AG04450 (cell line): ENCODE measurements around the gene INCA1. TPM values are rescaled to one million over a fixed set of nuclear protein-coding genes. Genes with fewer than 3 reads are reported as not detected.

Experiments
- CTCF ChIA-PET: fragments of 300-600, 350-600 bp; formaldehyde crosslinking; extraction: SDS; loops from one replicate; lab custom pipeline; 2022; ENCODE audit warnings: antibody characterized with exemption, inconsistent platforms; lab: Charles Lee
- POLR2A ChIA-PET: fragments of 350-600 bp; formaldehyde crosslinking; extraction: SDS; loops from one replicate; lab custom pipeline; 2021; ENCODE audit warnings: antibody characterized with exemption, inconsistent platforms; lab: Yijun Ruan, JAX
- DNase-seq: peaks from one replicate; pipeline ENCODE4 v3.0.0-alpha.2; 2011; ENCODE audit warnings: low read depth, low spot score
- H3K27ac ChIP-seq: one replicate; pipeline ENCODE4 v1.5.1; 2012; ENCODE audit warnings: low read depth, low read length, control low read depth
- H3K27me3 ChIP-seq: one replicate; pipeline ENCODE4 v1.6.0; 2012; ENCODE audit warnings: low read length; ENCODE audit not compliant: control insufficient read depth, insufficient read depth
- H3K4me3 ChIP-seq: 2 replicates; pipeline ENCODE4 v1.5.1; 2011; ENCODE audit warnings: mild to moderate bottlenecking, low read depth, low read length, control low read depth
- H3K9me3 ChIP-seq: 2 replicates; pipeline ENCODE4 v1.5.1; 2012; ENCODE audit warnings: low read length; ENCODE audit not compliant: control insufficient read depth, insufficient read depth
- polyA plus RNA-seq: library from polyadenylated mRNA; depleted of rRNA; stranded (reverse); fragments of >200 nt; gene quantifications from 2 replicates; pipeline ENCODE4 v1.2.3, GENCODE V29; 2011; rRNA removed
- small RNA-seq: library from RNA; depleted of rRNA; stranded (forward); fragments of <200 nt; gene quantifications from one replicate; pipeline ENCODE3, GENCODE V24; 2012; ENCODE audit warnings: low read depth; ENCODE audit not compliant: insufficient read length
- TF ChIP-seq, protein P1 (sequence below): IDR thresholded peaks from 2 replicates; pipeline ENCODE4 v1.5.1; 2011; ENCODE audit warnings: low read depth, low read length, control low read depth, inconsistent platforms

Gene INCA1
- polyA plus RNA-seq, 1 experiment = 0.29 TPM

DNA sequence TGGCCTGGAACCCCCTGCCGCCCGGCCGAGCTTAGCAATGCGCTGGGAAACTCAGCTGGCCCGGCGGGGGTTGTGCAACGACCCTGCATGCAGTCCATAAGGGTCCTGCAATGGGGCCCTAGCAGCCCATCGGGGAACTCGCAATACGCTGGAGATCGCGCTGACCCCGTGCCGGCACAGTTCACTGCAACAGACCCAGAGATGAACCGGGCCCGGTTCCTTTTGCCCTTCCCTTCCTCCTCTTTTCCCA lies 57.9 kb downstream of the INCA1 start:
- DNase-seq = no peak
- CTCF ChIA-PET = interaction anchor here (0.6 to 2.8 kb wide), 5 partner anchors 16 to 315 kb away, joined by 3 to 25 read pairs (median 5); partner anchors contain the start of gene CAMTA2
- H3K27ac ChIP-seq = peak overlapping the region; percentile 67
- H3K9me3 ChIP-seq = no peaks in the 10 kb centered on the region; the same call in 1 of the 2 replicates
- peak overlapping the region; percentile 92 for H3K4me3 ChIP-seq
- POLR2A ChIA-PET = interaction anchor here (1.0 to 2.4 kb wide), 11 partner anchors 9 to 143 kb away, joined by 3 to 55 read pairs (median 6); partner anchors contain the start of genes ENO3, INCA1, KIF1C and PFN1
- TF ChIP-seq, protein P1, sequence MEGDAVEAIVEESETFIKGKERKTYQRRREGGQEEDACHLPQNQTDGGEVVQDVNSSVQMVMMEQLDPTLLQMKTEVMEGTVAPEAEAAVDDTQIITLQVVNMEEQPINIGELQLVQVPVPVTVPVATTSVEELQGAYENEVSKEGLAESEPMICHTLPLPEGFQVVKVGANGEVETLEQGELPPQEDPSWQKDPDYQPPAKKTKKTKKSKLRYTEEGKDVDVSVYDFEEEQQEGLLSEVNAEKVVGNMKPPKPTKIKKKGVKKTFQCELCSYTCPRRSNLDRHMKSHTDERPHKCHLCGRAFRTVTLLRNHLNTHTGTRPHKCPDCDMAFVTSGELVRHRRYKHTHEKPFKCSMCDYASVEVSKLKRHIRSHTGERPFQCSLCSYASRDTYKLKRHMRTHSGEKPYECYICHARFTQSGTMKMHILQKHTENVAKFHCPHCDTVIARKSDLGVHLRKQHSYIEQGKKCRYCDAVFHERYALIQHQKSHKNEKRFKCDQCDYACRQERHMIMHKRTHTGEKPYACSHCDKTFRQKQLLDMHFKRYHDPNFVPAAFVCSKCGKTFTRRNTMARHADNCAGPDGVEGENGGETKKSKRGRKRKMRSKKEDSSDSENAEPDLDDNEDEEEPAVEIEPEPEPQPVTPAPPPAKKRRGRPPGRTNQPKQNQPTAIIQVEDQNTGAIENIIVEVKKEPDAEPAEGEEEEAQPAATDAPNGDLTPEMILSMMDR = no peak
- H3K27me3 ChIP-seq = no peaks in the 10 kb centered on the region

DNA sequence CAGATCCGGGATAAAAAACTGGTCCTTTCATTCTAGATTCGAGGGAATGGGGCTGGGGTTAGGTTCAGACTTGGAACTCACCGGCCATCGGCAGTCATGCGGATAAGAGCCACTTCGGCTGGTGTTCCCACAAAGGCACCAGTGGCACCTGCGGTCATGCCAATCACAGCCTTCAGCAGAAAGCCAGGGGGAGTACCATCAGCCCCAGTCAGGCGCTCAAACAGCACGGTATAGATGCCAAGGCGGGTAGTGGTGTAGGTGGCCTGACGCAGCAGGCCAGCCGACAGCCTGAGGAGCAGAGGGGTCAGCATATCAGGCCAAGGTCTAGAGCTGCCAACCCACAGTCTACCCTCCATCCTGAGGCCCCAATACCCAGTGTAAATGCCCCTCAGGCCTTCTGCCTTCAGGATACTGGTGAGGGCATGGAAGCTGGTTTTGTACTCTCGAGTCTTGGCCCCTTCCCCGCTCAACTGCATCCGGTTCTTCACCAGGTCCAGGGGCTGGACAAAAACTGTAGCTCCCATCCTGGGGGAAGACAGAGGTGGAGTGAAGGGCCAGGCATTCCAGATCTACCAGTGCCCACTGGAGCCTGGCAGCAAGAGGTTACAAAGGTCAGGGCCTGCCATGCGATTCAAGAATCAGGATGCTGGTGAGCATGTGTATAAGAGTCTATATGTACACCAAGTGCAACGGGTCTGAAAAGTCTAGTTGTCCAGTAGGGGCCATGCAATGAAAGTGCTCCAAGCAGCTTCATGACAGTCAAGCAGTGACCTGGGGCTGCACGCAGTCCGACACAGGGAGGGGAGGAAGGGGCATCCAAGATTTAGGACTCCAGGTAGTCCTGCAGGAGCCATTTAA lies 58.4 kb downstream of the INCA1 start:
- no peaks in the 10 kb centered on the region for H3K27me3 ChIP-seq
- CTCF ChIA-PET = interaction anchor here (1.1 to 2.8 kb wide), 3 partner anchors 15 to 49 kb away, joined by 5 to 25 read pairs (median 5); partner anchors contain the start of gene CAMTA2
- TF ChIP-seq, protein P1 = no peak
- H3K9me3 ChIP-seq = no peaks in the 10 kb centered on the region; the same call in 1 of the 2 replicates
- no peak for DNase-seq
- POLR2A ChIA-PET = interaction anchor here (0.5 to 2.4 kb wide), 9 partner anchors 9 to 516 kb away, joined by 3 to 55 read pairs (median 8); partner anchors contain the start of genes ENO3, INCA1, KIF1C and PFN1
- H3K27ac ChIP-seq = peak overlapping the region; percentile 67
- peak overlapping the region; percentile 92 for H3K4me3 ChIP-seq

Small RNAs within 50 kb of the gene (small RNA-seq; reads per million reads assigned to genes)
- not detected for gene MIR6864
- gene MIR6865 = not detected

Other genes starting within 250 kb of the INCA1 start
- not detected in 2 replicates for gene TM4SF5, start 225.6 kb downstream of the INCA1 start, polyA plus RNA-seq
- 0.17 TPM in 1 of 2 replicates, not detected in the other for gene VMO1, start 211.2 kb downstream of the INCA1 start, polyA plus RNA-seq
- not detected in 2 replicates for gene GLTPD2, start 208.6 kb downstream of the INCA1 start, polyA plus RNA-seq
- gene PSMB6, start 201.4 kb downstream of the INCA1 start, polyA plus RNA-seq = 222 and 245 TPM in 2 replicates
- 18.9 and 22.2 TPM in 2 replicates for gene PLD2, start 190.4 kb downstream of the INCA1 start, polyA plus RNA-seq
- 29.4 and 30.7 TPM in 2 replicates for gene MINK1, start 164.2 kb downstream of the INCA1 start, polyA plus RNA-seq
- 1.0 TPM in 2 replicates for gene C17orf107, start 98.0 kb downstream of the INCA1 start, polyA plus RNA-seq
- gene CHRNE, start 94.4 kb downstream of the INCA1 start, polyA plus RNA-seq = 0.07 and 0.19 TPM in 2 replicates
- not detected in 2 replicates for gene GP1BA, start 65.2 kb downstream of the INCA1 start, polyA plus RNA-seq
- gene SLC25A11, start 57.5 kb downstream of the INCA1 start, polyA plus RNA-seq = 44.7 and 50.0 TPM in 2 replicates
- gene RNF167, start 57.3 kb downstream of the INCA1 start, polyA plus RNA-seq = 63.1 and 64.3 TPM in 2 replicates
- gene PFN1, start 49.0 kb downstream of the INCA1 start, polyA plus RNA-seq = 1,141 and 1,329 TPM in 2 replicates
- gene ENO3, start 46.4 kb downstream of the INCA1 start, polyA plus RNA-seq = 2.3 and 3.2 TPM in 2 replicates
- gene SPAG7, start 29.7 kb downstream of the INCA1 start, polyA plus RNA-seq = 71.0 and 71.1 TPM in 2 replicates
- 18.0 and 20.0 TPM in 2 replicates for gene CAMTA2, start 9.8 kb downstream of the INCA1 start, polyA plus RNA-seq
- gene KIF1C, start 428 bp upstream of the INCA1 start, polyA plus RNA-seq = 46.9 and 49.8 TPM in 2 replicates
- gene SLC52A1, start 37.9 kb upstream of the INCA1 start, polyA plus RNA-seq = not detected in 2 replicates
- 2.3 and 3.0 TPM in 2 replicates for gene ZFP3, start 80.9 kb upstream of the INCA1 start, polyA plus RNA-seq
- 4.2 and 4.8 TPM in 2 replicates for gene ZNF232, start 114.4 kb upstream of the INCA1 start, polyA plus RNA-seq
- gene USP6, start 118.5 kb upstream of the INCA1 start, polyA plus RNA-seq = not detected in 2 replicates
- 3.6 and 4.5 TPM in 2 replicates for gene ZNF594, start 194.3 kb upstream of the INCA1 start, polyA plus RNA-seq
- not detected in 2 replicates for gene SCIMP, start 237.3 kb upstream of the INCA1 start, polyA plus RNA-seq